GM23338 (cell line): ENCODE data around the gene CACNA1C. TPM values are rescaled to one million over a fixed set of nuclear protein-coding genes. Genes with fewer than 3 reads are reported as not detected.

Source experiments
- ATAC-seq: fragments of 200-7000 bp; cut with Tn5 transposase; 3 replicates; pipeline ENCODE4 v1.9.1; 2020
- DNase-seq: peaks from one replicate; pipeline ENCODE4 v3.0.0-alpha.2; 2015; ENCODE audit warnings: low spot score
- H2AFZ ChIP-seq: fragments of 200-600 bp; sonication (generic); 2 replicates; pipeline ENCODE4 v1.8.0; 2016; ENCODE audit warnings: antibody characterized with exemption, mild to moderate bottlenecking, moderate library complexity
- H3F3A ChIP-seq: fragments of 200-600 bp; sonication (generic); replicated peaks from 2 replicates; pipeline ENCODE4 v1.8.0; 2017; ENCODE audit warnings: antibody characterized with exemption, mixed run types, low read depth
- H3K27ac ChIP-seq: fragments of 200-600 bp; sonication (generic); 2 replicates; pipeline ENCODE4 v1.6.1; 2016; ENCODE audit warnings: low read depth
- H3K27me3 ChIP-seq: fragments of 200-600 bp; sonication (generic); 2 replicates; pipeline ENCODE4 v1.8.0; 2016; ENCODE audit warnings: mild to moderate bottlenecking, mixed run types, moderate library complexity; ENCODE audit not compliant: insufficient read depth
- H3K36me3 ChIP-seq: fragments of 200-600 bp; sonication (generic); 2 replicates; pipeline ENCODE4 v1.8.0; 2016; ENCODE audit warnings: mild to moderate bottlenecking; ENCODE audit not compliant: insufficient read depth
- H3K4me1 ChIP-seq: fragments of 200-600 bp; sonication (generic); 2 replicates; pipeline ENCODE4 v1.8.0; 2016; ENCODE audit warnings: mild to moderate bottlenecking, moderate library complexity; ENCODE audit not compliant: insufficient read depth
- H3K4me2 ChIP-seq: fragments of 200-600 bp; sonication (generic); 2 replicates; pipeline ENCODE4 v1.7.1; 2017; ENCODE audit warnings: mixed run types
- H3K4me3 ChIP-seq: fragments of 200-600 bp; sonication (generic); 2 replicates; pipeline ENCODE4 v1.6.1; 2016; ENCODE audit warnings: mixed run types
- H3K79me2 ChIP-seq: fragments of 200-600 bp; sonication (generic); replicated peaks from 2 replicates; pipeline ENCODE4 v1.8.0; 2017; ENCODE audit warnings: mild to moderate bottlenecking; ENCODE audit not compliant: insufficient read depth
- H3K9me2 ChIP-seq: fragments of 200-600 bp; sonication (generic); 2 replicates; pipeline ENCODE4 v1.8.0; 2017; ENCODE audit not compliant: insufficient read depth
- H4K20me1 ChIP-seq: fragments of 200-600 bp; sonication (generic); replicated peaks from 2 replicates; pipeline ENCODE4 v1.8.0; 2017; ENCODE audit warnings: mild to moderate bottlenecking; ENCODE audit not compliant: insufficient read depth
- H3K27ac Mint-ChIP-seq: 2 replicates; pipeline ENCODE4 v1.8.0; 2020; ENCODE audit warnings: inconsistent platforms, mild to moderate bottlenecking, moderate library complexity, mixed read lengths
- H3K27me3 Mint-ChIP-seq: 3 replicates; pipeline ENCODE4 v1.8.0; 2022; ENCODE audit warnings: low read depth, mild to moderate bottlenecking, moderate library complexity, mixed read lengths, inconsistent platforms; ENCODE audit not compliant: insufficient read depth, poor library complexity
- H3K36me3 Mint-ChIP-seq: 3 replicates; pipeline ENCODE4 v1.8.0; 2021; ENCODE audit warnings: low read depth, mild to moderate bottlenecking, inconsistent platforms, moderate library complexity, mixed read lengths
- H3K4me1 Mint-ChIP-seq: 3 replicates; pipeline ENCODE4 v1.8.0; 2020; ENCODE audit warnings: mild to moderate bottlenecking, inconsistent platforms, mixed read lengths
- H3K4me3 Mint-ChIP-seq: 3 replicates; pipeline ENCODE4 v1.8.0; 2021; ENCODE audit warnings: moderate library complexity, mild to moderate bottlenecking, inconsistent platforms, mixed read lengths
- H3K9me3 Mint-ChIP-seq: 3 replicates; pipeline ENCODE4 v1.8.0; 2020; ENCODE audit warnings: moderate library complexity, mild to moderate bottlenecking, inconsistent platforms, mixed read lengths
- ETS1 ChIP-seq: IDR thresholded peaks from 2 replicates; pipeline ENCODE4 v1.6.1; 2016; ENCODE audit warnings: antibody characterized with exemption
- EZH2 ChIP-seq: fragments of 200-600 bp; sonication (generic); IDR thresholded peaks from one replicate; pipeline ENCODE4 v1.8.0; 2017; ENCODE audit warnings: antibody characterized with exemption, mild to moderate bottlenecking, low read depth; ENCODE audit not compliant: unreplicated experiment
- JUNB ChIP-seq: IDR thresholded peaks from one replicate; pipeline ENCODE4 v1.6.1; 2016; ENCODE audit warnings: antibody characterized with exemption; ENCODE audit not compliant: unreplicated experiment
- STAT1 ChIP-seq: IDR thresholded peaks from one replicate; pipeline ENCODE4 v1.6.1; 2016; ENCODE audit warnings: antibody characterized with exemption; ENCODE audit not compliant: unreplicated experiment
- ZNF462 ChIP-seq: fragments of 250-450 bp; sonication (Bioruptor Pico); IDR thresholded peaks from 2 replicates; pipeline ENCODE4 v1.5.0; 2020; ENCODE audit warnings: mild to moderate bottlenecking, moderate library complexity
- polyA plus RNA-seq: library from polyadenylated mRNA; unstranded; fragments of >200 nt; fragmentation: Nextera tagmentation; extraction: Ambion mirVana; gene quantifications from 2 replicates; pipeline ENCODE4 v1.2.1, GENCODE V29; 2016
- total RNA-seq: library from RNA; depleted of rRNA; stranded (reverse); fragments of >200 nt; shearing (Covaris generic); gene quantifications from 2 replicates; pipeline ENCODE4 v1.2.3, GENCODE V29; 2014

The CACNA1C gene
- total and polyA plus RNA-seq, 2 experiments from 2014 or later: 0.78 to 2.1 TPM

GRCh38 chr12:2338381-2338780 is 285.6 kb downstream of the CACNA1C start:
- DNase-seq (no peak), ATAC-seq (no peak)
- TF ChIP-seq ETS1 (no peak), ZNF462 (CRISPR knock-in tag) (no peak), STAT1 (no peak)
- no peak overlapping the region for H3K4me2 ChIP-seq
- peaks cover 3% of the 10 kb centered on the region for H3K4me1 Mint-ChIP-seq
- peaks cover 3% of the 10 kb centered on the region for H3K27me3 Mint-ChIP-seq
- no peaks in the 10 kb centered on the region for H3K9me3 Mint-ChIP-seq
- H3K4me3 Mint-ChIP-seq: no peak overlapping the region
- H3K27ac Mint-ChIP-seq: no peak overlapping the region
- no peaks in the 10 kb centered on the region for H3K36me3 ChIP-seq
- H3K36me3 Mint-ChIP-seq: no peaks in the 10 kb centered on the region
- no peak overlapping the region for H3K4me3 ChIP-seq
- no peaks in the 10 kb centered on the region for H3F3A ChIP-seq
- H4K20me1 ChIP-seq: no peaks in the 10 kb centered on the region
- H3K79me2 ChIP-seq: no peaks in the 10 kb centered on the region
- H3K4me1 ChIP-seq: peaks cover 5% of the 10 kb centered on the region; the same call in 1 of the 2 replicates
- peaks cover 4% of the 10 kb centered on the region; the same call in 1 of the 2 replicates for H3K9me2 ChIP-seq
- no peaks in the 10 kb centered on the region for H3K27me3 ChIP-seq
- H3K27ac ChIP-seq: no peak overlapping the region
- H2AFZ ChIP-seq: no peak overlapping the region

GRCh38 chr12:2338991-2339431 is 286.2 kb downstream of the CACNA1C start:
- H3K4me3 ChIP-seq: no peak overlapping the region
- H4K20me1 ChIP-seq: no peaks in the 10 kb centered on the region
- H3K36me3 Mint-ChIP-seq: no peaks in the 10 kb centered on the region
- ATAC-seq (no peak), DNase-seq (no peak)
- no peak overlapping the region for H3K4me3 Mint-ChIP-seq
- H3K27ac ChIP-seq: no peak overlapping the region
- H3K4me2 ChIP-seq: no peak overlapping the region
- H3K4me1 Mint-ChIP-seq: peaks cover 8% of the 10 kb centered on the region
- no peaks in the 10 kb centered on the region for H3F3A ChIP-seq
- H3K36me3 ChIP-seq: no peaks in the 10 kb centered on the region
- 0 out of 2 replicates have a peak, but pooled peaks cover 4% of the 10 kb centered on the region for H3K9me2 ChIP-seq
- H3K79me2 ChIP-seq: no peaks in the 10 kb centered on the region
- peaks cover 3% of the 10 kb centered on the region for H3K27me3 Mint-ChIP-seq
- H3K27ac Mint-ChIP-seq: no peak overlapping the region
- H3K4me1 ChIP-seq: peaks cover 11% of the 10 kb centered on the region; the same call in 1 of the 2 replicates
- no peaks in the 10 kb centered on the region for H3K9me3 Mint-ChIP-seq
- H2AFZ ChIP-seq: no peak overlapping the region
- H3K27me3 ChIP-seq: no peaks in the 10 kb centered on the region
- TF ChIP-seq ZNF462 (CRISPR knock-in tag) (no peak), JUNB (no peak), EZH2 (no peak)
